B cell (primary cell): ENCODE measurements around the gene SIRT7. TPM values are rescaled to one million over a fixed set of nuclear protein-coding genes. Genes with fewer than 3 reads are reported as not detected.

Source experiments
- ATAC-seq: fragments of 200-7000 bp; cut with Tn5 transposase; one replicate; pipeline ENCODE4 v1.10.0; 2021; ENCODE audit warnings: low read depth, mild to moderate bottlenecking, moderate number of reproducible peaks, moderate library complexity
- CTCF ChIA-PET: fragments of 350-600 bp; sonication (Branson Sonifier 250); formaldehyde crosslinking; loops from one replicate; lab custom pipeline; 2021; ENCODE audit warnings: antibody characterized with exemption, inconsistent platforms; lab: Charles Lee
- POLR2A ChIA-PET: fragments of 350-600 bp; sonication (Branson Sonifier 250); formaldehyde crosslinking; loops from one replicate; lab custom pipeline; 2021; ENCODE audit warnings: antibody characterized with exemption; lab: Charles Lee
- DNase-seq: peaks from one replicate; pipeline ENCODE4 v3.0.0; 2013
- H2AFZ ChIP-seq: 2 replicates; pipeline ENCODE4 v1.6.1; 2012; ENCODE audit warnings: mild to moderate bottlenecking, low read depth, low read length; ENCODE audit not compliant: insufficient read depth, poor library complexity, severe bottlenecking
- H3K27ac ChIP-seq, 2 donors: 1 replicate in 1 of 2; 2 replicates in 1 of 2; pipeline ENCODE4 v1.5.1; 2012 to 2013; ENCODE audit warnings: low read length in 2 of 2, mild to moderate bottlenecking in 2 of 2, moderate library complexity in 1 of 2
- H3K27me3 ChIP-seq, 4 experiments: fragments of 200-600 bp in 1 of 4; sonication (generic) in 1 of 4; replicated peaks in 1 of 4; 1 replicate in 2 of 4; 2 replicates in 2 of 4; pipeline versions ENCODE4 v1.6.1 to v1.7.0; 2013 to 2016; ENCODE audit warnings: low read length in 3 of 4, mild to moderate bottlenecking in 2 of 4, mixed read lengths in 1 of 4, moderate library complexity in 1 of 4; ENCODE audit not compliant: insufficient read depth in 4 of 4, control insufficient read depth in 3 of 4; ENCODE audit errors: control extremely low read depth in 1 of 4
- H3K36me3 ChIP-seq, 2 experiments: replicated peaks in 1 of 2; 1 replicate in 1 of 2; 2 replicates in 1 of 2; pipeline versions ENCODE4 v1.6.1 to v1.7.1; 2013; ENCODE audit warnings: low read length in 1 of 2; ENCODE audit not compliant: insufficient read depth in 2 of 2, control insufficient read depth in 1 of 2; ENCODE audit errors: control extremely low read depth in 1 of 2, extremely low read depth in 1 of 2
- H3K4me1 ChIP-seq, 2 donors: fragments of 200-600 bp in 1 of 2; sonication (generic) in 1 of 2; 1 replicate in 1 of 2; 2 replicates in 1 of 2; pipeline versions ENCODE4 v1.5.1 to v1.6.1; 2013 to 2017; ENCODE audit warnings: low read length in 2 of 2; ENCODE audit not compliant: control insufficient read depth in 2 of 2, insufficient read depth in 2 of 2
- H3K4me2 ChIP-seq: replicated peaks from 2 replicates; pipeline ENCODE3; 2012; ENCODE audit warnings: mild to moderate bottlenecking, low read depth, low read length; ENCODE audit not compliant: poor library complexity, severe bottlenecking
- H3K4me3 ChIP-seq, 5 experiments: fragments of 200-600 bp in 1 of 5; sonication (generic) in 1 of 5; 1 replicate in 3 of 5; 2 replicates in 2 of 5; pipeline versions ENCODE4 v1.5.1 to v1.7.0; 2011 to 2016; ENCODE audit warnings: low read length in 4 of 5, mild to moderate bottlenecking in 4 of 5, low read depth in 2 of 5, control low read depth in 1 of 5, moderate library complexity in 1 of 5; ENCODE audit not compliant: insufficient read depth in 1 of 5; ENCODE audit errors: control extremely low read depth in 1 of 5, extremely low read depth in 1 of 5
- H3K79me2 ChIP-seq: fragments of 200-600 bp; sonication (generic); one replicate; pipeline ENCODE4 v1.6.0; 2016; ENCODE audit warnings: low read length; ENCODE audit not compliant: control insufficient read depth, insufficient read depth
- H3K9ac ChIP-seq: fragments of 200-600 bp; sonication (generic); 2 replicates; pipeline ENCODE4 v1.6.1; 2017; ENCODE audit warnings: mild to moderate bottlenecking, low read length, moderate library complexity
- H3K9me3 ChIP-seq, 3 donors: one replicate each; pipeline versions ENCODE4 v1.6.1 to v1.7.1; 2013; ENCODE audit warnings: low read length in 2 of 3; ENCODE audit not compliant: control insufficient read depth in 2 of 3, insufficient read depth in 1 of 3; ENCODE audit errors: control extremely low read depth in 1 of 3
- H4K20me1 ChIP-seq: 2 replicates; pipeline ENCODE4 v1.6.0; 2012; ENCODE audit warnings: mild to moderate bottlenecking, low read length; ENCODE audit not compliant: insufficient read depth, control insufficient read depth, poor library complexity, severe bottlenecking
- H3K27ac Mint-ChIP-seq: one replicate; pipeline ENCODE4 v1.8.0; 2021; ENCODE audit warnings: mixed read lengths
- H3K27me3 Mint-ChIP-seq: one replicate; pipeline ENCODE4 v1.8.0; 2021; ENCODE audit warnings: mixed read lengths
- H3K4me1 Mint-ChIP-seq: one replicate; pipeline ENCODE4 v1.8.0; 2021; ENCODE audit warnings: mixed read lengths
- H3K4me3 Mint-ChIP-seq: one replicate; pipeline ENCODE4 v1.8.0; 2021; ENCODE audit warnings: mixed read lengths
- H3K9me3 Mint-ChIP-seq: one replicate; pipeline ENCODE4 v1.8.0; 2022; ENCODE audit warnings: mixed read lengths; ENCODE audit not compliant: insufficient read depth
- EZH2 ChIP-seq: IDR thresholded peaks from 2 replicates; pipeline ENCODE4 v1.6.1; 2012; ENCODE audit warnings: borderline replicate concordance, low read depth, mild to moderate bottlenecking, moderate library complexity, low read length; ENCODE audit not compliant: insufficient read depth, poor library complexity, severe bottlenecking
- WGBS: methylation state at CpG from one replicate; pipeline ENCODE4 v1.1.5; 2013; ENCODE audit warnings: missing lambda C conversion rate; ENCODE audit not compliant: insufficient coverage; 5-methylcytosine and 5-hydroxymethylcytosine counted together
- intact Hi-C: fragments of 100-400 bp; cut with micrococcal nuclease; formaldehyde crosslinking; loops from one replicate; pipeline ENCODE4 v1.10.0; 2022
- polyA plus RNA-seq: library from polyadenylated mRNA; depleted of rRNA; stranded (reverse); fragments of >200 nt; gene quantifications from 2 replicates; pipeline ENCODE4 v1.2.3, GENCODE V29; 2012
- total RNA-seq, 2 donors: library from RNA; stranded (reverse); fragments of 120-200 nt in 1 of 2; gene quantifications; 1 replicate in 1 of 2; 2 replicates in 1 of 2; pipeline versions ENCODE4 v1.2.3 to v1.2.4, GENCODE V29; 2013 to 2022
- TF ChIP-seq, protein P1 (sequence below): fragments of 200-600 bp; IDR thresholded peaks from one replicate; pipeline ENCODE4 v1.8.0; 2022; ENCODE audit warnings: antibody characterized with exemption, mild to moderate bottlenecking

SIRT7 gene
- total and polyA plus RNA-seq, 2 donors (not counting 1 experiment from before 2014, with no cell fraction given), result 77.2 to 82.7 TPM

DNA sequence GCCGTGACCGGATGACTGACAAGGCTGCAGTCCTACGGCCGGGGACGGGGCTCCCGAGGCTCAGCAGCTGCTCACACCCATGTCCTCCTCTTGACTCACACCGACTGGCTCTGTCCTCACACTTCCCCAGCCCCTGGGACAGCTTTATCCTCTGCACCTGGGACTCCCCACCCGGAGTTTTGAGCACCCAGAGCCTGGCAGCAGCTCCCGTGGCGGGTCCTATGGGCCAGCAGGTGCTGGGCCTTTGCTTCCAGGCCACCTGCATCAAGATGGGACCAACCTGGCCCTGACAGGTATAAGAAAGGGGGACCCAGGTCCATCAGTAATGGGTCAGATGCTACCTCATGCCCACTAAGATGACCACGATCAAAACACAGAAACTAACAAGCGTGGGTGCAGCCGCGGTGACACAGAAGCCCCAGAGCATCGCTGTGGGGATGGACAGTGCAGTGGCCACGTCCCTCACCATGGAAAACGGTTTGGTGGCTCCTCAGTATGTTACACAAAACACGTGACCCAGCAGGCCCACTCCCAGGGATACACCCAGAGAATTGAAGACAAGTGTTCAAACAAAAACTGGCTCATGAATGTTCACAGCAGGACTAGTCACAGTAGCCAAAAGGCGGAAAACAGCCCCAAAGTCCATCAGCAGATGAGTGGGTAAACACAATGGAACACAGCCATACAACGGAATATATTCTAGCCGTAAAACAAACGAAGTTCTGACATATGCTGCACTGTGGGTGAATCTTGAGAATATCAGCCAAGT lies 46.3 kb upstream of the SIRT7 start:
- Histone ChIP-seq H3K4me2 (no peak overlapping the region), H2AFZ (no peak overlapping the region), H3K9ac (no peak overlapping the region), H3K36me3 (no peaks in the 10 kb centered on the region), H3K4me1 (peaks cover 33 to 37% of the 10 kb centered on the region in 2 donors), H3K27ac (no peak overlapping the region), H3K27me3 (peaks cover 0 to 31% (median 11%) of the 10 kb centered on the region in 4 experiments), H3K79me2 (no peaks in the 10 kb centered on the region), H3K4me3 (no peak overlapping the region), H4K20me1 (no peaks in the 10 kb centered on the region), H3K9me3 (peaks cover 0 to 3% (median 0%) of the 10 kb centered on the region in 3 donors)
- Mint-ChIP-seq H3K27me3 (peaks cover 5% of the 10 kb centered on the region), H3K4me1 (peaks cover 15% of the 10 kb centered on the region), H3K4me3 (no peak overlapping the region), H3K27ac (no peak overlapping the region), H3K9me3 (no peaks in the 10 kb centered on the region)
- DNase-seq (no peak), ATAC-seq (no peak)
- ChIA-PET POLR2A (no interaction called here), CTCF (interaction anchor here (0.7 to 1.3 kb wide), 3 partner anchors 10 to 55 kb away, joined by 3 read pairs; no protein-coding TSS in a partner anchor)
- intact Hi-C loops, result no loop called here
- 89% methylated on average over 22 of the region's 22 CpGs for WGBS
- no peak for TF ChIP-seq EZH2
- TF ChIP-seq, protein P1, sequence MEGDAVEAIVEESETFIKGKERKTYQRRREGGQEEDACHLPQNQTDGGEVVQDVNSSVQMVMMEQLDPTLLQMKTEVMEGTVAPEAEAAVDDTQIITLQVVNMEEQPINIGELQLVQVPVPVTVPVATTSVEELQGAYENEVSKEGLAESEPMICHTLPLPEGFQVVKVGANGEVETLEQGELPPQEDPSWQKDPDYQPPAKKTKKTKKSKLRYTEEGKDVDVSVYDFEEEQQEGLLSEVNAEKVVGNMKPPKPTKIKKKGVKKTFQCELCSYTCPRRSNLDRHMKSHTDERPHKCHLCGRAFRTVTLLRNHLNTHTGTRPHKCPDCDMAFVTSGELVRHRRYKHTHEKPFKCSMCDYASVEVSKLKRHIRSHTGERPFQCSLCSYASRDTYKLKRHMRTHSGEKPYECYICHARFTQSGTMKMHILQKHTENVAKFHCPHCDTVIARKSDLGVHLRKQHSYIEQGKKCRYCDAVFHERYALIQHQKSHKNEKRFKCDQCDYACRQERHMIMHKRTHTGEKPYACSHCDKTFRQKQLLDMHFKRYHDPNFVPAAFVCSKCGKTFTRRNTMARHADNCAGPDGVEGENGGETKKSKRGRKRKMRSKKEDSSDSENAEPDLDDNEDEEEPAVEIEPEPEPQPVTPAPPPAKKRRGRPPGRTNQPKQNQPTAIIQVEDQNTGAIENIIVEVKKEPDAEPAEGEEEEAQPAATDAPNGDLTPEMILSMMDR, result no peak
